NCI-H1694 (cell line): ENCODE measurements around the gene CC2D1B.

Source experiments
- DNase-seq: peaks from one replicate; lab custom pipeline; 2025; lab: John Stamatoyannopoulos, UW

Gene CC2D1B

DNA sequence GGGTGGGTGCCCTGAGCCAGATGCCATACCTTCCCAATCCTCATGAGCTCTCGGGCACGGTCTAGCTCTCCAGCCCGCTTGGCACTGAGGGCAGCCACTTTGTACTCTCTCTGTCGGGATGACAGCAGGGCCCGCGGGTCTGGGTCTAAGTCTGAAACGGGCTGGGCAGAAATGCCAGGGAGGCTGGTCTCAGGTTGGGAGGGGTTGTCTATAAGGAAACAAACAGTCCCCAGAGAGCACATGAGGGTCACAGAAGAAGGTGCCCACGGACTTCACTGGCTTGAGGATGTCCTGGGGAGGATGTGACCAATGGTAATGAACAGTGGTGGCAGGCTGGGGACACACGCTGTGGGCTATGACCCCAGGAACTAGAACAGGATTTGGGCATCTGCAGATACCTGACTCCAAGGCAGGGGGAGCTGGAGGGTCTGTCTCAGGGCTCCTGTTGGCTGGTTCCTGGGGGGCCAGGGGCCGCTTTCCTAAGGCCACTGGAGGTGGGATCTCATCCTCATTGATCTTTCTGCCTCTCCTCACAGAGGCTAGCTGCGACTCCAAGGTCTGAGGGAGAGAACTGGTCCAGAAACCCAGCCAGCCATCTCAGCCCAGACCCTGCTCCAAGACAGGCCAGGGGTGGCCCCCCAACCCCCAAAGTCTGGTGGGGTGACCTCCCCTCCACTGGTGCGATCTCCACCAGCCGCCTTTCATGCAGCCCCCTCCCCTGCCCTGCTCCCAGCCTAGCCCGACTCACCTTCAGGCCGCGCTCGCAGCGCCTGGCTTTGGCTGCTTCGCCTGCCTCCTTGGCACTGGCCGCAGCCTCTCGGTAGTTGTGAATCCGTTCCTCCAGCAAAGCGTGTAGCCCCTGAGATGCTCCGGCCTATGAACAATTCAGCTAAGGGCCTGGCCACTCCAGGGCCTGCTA lies 6.1 kb downstream of the CC2D1B start:
- DNase-seq = no peak

DNA sequence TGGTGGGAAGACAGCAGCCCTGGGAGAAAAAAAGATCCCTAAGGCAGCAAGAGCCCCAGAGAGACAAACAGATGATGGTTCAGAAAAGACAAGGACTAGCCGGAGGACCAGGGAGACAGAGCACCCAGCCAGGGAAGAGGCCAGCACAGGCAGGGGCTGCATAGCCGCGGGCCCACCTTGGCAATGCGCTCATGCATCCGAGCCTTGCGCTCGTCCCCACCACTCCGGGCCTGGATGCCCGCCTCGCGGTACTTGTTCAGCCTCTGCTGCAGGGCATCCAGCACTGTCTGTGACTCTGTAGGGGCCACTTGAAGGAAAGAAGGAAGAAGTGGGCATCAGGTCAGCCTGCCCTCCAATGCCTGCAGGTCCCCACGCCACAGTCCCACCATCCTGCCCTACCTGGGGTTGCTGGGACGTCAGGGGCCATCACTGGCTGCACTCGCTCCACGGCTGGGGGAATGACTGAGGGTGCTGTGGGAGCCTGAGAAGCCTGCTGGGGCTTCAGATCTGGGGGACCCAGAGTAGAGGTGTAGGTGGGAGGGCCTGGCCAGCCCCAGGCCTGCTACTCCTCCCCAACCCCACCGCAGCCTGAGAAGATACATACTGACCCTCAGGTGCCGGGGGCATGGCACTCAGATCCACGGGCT lies 7.0 kb downstream of the CC2D1B start:
- DNase-seq = no peak

DNA sequence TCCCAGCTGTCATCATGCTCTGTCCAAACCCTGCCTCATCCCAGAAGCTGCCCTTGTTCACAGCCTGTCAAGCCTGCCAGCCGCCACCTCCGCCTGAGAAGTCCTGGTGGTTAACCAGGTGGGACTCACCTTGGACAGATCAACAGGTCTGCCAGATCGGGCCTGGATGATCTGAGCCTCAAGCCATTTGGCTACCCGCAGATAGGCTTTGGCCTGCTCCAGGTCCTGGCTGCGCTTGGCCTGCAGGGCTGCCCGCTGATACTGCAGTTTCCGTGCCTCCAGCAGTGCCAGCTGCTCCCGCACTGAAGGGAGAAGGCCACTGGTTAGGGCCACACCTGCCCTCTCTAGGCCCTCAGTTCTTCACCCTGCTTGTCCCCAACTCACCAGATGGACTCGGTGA lies 8.6 kb downstream of the CC2D1B start:
- DNase-seq = no peak

DNA sequence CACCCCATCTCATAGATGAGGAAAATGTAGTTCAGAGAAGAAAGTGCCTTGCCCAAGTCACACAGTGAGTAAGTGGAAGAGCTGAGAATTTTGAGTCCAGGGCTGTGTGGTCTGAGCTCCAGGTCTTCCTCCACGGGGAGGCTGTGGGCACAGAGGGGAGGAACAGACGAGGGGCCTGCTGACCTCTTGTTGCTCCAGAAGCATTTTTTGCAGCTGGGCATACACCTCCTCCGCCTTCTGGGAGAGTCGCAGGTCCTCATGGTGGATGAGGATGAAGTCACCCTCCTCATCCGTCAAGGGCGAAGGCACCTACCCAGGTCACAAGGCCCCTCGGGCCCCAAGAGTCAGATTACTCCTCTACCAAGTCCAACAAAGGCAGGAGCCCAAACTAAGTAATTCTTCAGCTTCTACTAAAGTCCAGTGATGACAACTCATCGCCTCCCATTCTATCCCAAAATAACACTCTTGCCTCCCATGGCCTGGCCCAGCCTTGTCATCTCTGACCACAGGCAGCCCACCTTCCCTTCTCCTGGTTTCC lies 9.1 kb downstream of the CC2D1B start:
- no peak for DNase-seq

DNA sequence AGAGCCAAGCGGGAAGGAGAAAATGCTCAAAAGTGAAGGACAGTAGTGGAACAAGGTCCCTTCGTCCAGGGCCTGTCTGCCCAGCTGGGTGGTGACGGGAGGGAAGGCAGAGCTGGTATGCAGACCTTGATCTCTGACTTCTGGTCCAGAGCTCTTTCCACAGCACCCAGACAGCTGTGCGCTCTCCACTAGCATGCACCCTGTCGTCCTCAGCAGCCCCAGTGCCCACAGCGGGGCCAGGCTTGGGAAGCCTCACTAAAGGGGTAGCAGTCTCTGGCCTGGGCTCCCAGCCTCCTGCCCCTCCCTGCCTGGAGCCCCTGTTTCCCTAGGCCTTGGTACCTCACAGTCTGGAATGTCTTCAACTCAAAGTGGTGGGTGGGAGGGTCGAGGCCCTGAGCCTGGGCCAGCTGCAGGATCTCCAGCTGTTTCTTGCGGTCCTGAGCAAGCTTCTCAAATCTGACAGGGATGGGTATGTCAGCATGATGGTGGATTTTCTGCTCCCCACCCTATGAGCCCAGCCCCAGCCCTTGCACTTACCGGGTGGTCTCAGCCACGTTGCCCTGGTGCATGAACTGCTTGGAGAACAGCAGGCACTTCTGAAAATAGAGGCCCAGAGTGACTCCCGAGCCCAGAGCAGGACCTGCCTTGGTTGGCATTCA lies 10.0 kb downstream of the CC2D1B start:
- no peak for DNase-seq

DNA sequence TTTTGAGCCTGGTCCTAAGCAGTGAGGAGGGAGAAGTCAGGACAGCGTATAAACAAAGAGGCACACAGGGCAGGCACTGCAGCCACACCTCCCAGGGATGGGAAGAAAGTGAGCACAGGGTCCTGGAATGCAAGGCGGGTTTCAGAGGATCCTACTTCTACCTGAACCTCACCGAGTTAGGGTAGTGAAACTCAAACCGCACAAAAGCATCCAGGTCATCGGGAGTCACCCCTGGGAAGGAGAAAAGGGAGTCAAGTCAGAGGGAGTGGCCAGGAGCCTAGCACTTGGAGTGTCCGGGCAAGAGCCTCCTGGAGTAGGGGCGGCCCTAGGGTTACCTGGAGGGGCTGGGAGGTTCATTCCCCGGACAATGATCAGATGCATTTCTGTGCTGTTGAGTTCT lies 10.6 kb downstream of the CC2D1B start:
- no peak for DNase-seq

DNA sequence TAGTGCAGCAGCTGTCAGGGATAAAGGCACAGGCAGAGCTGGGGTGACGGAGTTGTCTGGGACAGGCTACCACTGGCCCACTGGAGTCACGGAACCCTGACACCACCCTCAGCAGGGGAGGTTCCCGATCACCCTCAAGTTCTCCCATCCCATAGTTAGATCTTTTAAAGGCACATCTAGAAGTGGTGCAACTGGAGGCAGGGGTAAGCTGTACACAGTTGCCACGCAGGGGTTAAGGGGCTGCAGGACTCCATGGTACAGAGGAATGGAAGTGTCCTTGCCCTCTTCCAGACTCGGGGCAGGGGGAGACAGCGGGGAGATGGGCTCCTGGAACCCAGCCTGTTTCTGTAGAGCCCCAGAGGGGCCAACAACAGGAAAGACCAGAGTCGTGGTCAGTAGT lies 13.3 kb downstream of the CC2D1B start:
- DNase-seq = no peak

DNA sequence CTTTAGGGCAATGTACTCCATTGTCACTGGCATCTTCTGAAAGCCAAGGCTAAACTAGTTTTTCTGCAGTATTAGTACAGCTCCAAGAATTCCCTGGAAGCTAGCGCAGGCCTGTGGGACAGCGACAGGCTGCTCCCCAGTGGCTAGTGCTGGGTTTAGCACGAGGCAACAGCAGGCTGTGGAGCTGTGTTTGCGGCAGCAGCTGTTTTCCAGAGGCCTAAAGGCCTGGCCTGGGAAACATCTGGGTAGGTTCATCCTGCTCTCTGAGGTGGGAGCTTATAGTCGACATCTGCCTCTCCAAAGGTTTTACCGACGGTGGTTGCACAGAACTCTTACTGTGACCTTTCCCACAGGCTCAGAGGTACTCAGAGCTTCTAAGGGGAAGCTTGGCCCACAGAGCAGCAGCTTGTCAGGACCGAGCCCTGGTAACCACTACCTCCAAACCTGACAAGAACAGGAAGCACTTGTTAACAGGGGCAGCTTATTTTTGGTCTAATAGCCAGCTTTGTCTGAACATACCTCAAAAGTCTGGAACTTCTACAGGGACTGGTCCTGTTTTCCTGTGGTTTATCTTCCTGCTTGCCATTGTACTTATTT lies 17.2 kb downstream of the CC2D1B start:
- DNase-seq = no peak

DNA sequence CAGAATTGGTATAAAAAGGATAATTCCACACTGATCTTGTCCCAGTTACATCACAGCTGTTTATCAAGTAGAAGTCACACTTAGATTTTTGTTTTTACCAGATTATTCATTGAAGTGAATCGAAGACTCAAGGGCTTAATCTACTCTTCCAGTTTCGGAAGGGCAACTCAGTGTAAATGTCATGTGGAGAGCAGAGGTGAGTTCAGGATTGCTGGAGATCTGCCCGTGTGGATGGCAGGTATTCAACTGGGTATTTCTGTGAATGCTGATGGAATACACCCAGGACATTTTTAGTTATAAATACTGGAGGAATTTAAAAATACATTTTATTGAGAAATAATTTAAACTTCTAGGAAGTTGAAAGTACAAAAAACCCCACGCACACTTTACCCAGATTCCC lies 19.4 kb downstream of the CC2D1B start:
- no peak for DNase-seq

DNA sequence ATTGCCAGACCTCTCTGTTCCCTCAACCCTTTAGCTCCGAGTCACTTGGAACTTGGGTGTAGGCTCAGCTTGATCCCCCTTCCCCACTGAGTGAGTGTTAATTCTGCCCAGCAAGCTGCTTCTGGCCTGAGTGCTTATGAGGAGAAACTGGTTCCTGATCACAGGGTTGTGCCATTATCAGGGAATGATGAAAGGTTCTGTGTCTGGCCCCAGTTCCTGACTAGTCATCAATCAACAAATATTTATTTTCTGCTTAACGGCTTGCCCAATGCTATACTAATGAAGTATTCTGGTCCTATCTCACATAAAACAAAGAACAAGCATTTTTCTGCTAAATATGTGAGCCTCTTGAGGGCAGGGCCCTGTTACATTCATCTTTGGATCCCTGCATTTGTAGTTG lies 20.8 kb downstream of the CC2D1B start:
- DNase-seq = no peak

DNA sequence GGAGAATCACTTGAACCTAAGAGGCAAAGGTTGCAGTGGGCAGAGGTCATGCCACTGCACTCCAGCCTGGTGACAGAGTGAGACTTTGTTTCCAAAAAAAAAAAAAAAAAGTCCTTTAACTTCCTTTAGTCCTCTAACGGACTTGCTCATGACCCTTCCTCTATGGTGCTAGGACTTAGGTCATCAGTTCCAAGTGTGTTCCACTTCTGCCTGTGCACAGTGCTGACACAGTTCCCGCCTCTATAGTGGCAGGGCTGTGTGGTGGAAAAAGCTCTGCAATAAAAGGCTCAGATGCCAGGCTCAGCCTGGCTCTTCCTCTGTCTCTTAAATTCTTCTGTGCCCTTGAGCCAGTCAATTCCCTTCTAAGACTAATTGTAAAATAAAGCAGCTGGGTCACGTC lies 22.0 kb downstream of the CC2D1B start:
- no peak for DNase-seq

DNA sequence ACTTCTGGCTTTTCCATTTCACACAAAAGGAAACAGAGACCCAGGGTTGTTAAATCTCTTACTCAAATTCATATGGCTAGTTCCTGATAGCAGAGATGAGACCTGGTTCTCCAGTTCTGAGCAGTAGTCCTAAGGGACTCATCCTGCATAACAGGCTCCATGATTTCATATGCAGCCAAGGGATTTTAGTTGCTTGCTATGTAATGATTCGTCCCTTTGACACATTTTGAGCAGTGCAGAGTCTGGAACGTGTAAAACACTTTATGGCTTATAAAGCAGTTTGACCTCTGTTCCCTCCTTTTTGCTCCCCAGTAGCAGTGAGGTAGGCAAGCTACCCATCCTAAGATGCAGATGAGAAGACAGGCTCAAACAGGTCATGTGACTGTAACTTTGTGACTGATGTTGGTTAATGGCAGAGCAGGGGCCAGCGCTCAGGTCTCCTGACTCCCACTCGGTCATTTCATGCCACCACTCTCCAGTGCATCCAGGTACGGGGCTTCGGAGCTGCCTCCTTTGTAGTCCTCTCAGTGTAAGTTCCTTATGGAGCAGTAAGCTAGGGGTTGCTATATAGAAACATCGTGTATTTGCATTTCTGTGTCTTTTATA lies 24.2 kb downstream of the CC2D1B start:
- no peak for DNase-seq

DNA sequence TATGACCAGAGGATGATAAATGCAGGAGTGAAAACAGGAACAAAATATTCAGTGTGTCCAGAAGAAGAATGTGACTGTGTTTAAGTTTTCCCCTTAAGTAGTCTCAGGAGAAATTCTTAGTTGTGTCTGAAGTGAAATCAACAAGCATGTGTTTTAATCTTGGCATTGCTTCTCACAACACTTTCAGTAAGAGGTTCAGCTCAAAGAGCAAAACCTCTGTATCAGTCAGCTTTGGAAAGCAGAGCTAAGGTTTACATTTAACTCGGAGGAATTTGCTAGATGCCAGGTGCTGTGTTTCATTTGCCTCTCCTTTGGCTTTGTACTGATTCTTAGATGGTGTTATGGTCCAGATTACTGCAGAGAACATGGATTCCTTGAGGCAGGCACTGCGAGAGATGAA lies 28.6 kb downstream of the CC2D1B start:
- DNase-seq = no peak

DNA sequence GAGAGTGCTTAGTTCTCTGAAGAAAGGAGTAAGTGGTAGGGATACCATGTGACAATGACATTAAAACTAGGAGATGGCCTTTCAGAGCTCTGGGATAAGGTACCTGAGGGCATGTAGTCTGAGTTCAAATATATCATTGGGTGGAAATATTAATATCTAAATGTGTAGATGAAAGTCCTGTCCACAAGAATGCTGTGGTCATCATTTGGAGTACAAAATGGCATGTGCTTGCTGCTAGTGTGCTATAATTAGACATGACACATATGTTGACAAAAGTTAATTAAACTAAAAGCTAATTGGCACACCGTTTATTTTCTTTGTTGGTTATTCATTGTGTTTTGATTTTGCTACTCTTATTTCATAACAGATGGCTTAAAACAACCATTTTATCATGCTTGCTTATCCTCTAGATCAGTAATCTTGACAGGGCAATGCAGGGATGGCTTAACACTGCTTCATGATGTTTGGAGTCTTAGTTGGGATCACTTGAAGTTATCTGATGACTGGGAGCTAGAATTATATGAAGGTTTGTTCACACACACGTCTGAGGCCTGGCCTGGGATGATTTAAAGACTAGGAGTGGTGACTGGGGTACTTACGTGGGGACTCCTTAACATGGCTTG lies 31.0 kb downstream of the CC2D1B start:
- no peak for DNase-seq

DNA sequence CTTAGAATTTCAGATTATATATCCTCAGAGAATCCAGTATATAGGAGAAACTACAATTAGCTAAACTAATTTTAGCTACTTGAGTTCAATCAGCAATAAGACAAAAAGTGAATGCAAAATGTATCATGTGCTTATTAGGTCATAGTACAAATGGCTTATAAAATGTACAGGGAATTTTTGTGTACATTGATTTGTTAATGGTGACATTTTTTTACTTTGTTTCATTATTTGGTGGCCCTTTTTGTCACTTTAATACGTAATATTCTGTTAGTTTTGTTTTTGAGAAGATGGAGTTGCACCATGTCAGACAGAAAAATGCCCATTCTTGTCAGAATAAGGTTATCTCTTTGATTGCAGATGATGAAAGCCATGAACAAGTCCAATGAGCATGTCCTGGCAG lies 33.6 kb downstream of the CC2D1B start:
- DNase-seq = no peak

DNA sequence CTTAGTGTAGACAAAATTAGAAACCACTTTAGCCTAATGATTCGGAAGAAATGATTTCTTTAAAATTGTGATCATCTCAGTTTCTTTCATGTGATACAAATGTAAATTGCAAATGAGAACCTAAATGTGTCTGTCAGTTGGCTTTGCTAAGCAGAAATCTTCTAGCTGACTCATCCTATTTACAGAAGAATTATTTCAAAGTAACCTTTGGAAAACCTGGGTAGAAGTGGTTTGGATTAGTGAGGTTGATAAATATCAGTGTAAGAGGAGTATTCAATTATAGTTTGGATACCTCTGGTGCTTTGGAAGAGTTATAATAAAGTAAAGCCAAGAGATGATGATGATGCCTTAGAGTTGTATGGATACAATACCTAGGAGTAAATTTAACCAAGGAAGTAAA lies 37.4 kb downstream of the CC2D1B start:
- DNase-seq = no peak

DNA sequence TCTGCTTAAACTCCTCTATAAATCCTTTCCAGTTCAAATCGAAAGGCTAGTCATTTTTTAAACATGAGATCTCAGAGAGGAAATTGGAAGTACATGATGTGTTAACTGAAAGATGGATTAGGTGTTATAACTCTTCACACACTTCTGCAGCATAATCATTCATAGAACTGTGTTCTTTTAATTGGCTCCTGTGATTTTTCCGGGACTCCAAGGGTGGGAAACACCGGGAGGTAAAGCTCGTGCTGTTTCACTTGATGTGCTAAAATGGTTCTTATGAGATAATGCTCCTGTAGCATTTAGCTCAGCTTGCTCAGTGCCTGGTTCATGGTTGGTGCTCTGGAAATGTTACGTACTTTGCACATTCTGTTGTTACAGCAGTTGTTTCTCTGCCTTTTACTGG lies 40.2 kb downstream of the CC2D1B start:
- DNase-seq = no peak

DNA sequence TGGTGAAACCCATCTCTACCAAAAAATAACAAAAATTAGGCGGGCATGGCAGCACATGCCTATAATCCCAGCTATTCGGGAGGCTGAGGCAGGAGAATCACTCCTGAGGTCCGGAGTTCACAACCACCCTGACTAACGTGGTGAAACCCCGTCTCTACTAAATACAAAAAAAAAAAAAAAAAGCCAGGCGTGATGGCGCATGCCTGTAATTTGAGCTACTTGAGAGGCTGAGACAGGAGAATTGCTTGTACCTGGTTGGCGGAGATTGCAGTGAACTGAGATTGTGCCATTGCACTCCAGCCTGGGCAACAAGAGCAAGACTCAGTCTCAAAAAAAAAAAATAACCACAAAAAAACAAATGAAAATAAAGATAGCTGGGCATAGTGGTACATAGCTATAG lies 42.3 kb downstream of the CC2D1B start:
- DNase-seq = no peak

DNA sequence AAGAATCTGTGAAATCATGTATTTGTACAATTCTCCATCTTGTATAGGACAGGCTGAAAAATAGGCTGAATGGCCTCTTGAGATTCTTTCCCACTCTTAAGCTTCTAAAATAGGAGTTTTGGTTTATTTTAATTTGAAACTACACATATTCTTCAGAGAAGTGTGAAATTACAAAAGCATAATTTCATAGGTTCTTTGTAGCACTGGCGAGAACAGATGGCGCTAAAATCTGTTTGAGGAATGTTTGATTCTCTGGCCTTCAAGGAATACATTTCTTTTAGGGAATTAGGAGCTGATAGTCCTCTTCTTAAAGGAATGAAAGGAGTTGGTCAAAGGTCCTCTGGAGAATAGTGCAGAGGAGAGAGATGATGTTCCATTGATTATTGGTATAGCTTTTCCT lies 44.9 kb downstream of the CC2D1B start:
- DNase-seq = no peak

DNA sequence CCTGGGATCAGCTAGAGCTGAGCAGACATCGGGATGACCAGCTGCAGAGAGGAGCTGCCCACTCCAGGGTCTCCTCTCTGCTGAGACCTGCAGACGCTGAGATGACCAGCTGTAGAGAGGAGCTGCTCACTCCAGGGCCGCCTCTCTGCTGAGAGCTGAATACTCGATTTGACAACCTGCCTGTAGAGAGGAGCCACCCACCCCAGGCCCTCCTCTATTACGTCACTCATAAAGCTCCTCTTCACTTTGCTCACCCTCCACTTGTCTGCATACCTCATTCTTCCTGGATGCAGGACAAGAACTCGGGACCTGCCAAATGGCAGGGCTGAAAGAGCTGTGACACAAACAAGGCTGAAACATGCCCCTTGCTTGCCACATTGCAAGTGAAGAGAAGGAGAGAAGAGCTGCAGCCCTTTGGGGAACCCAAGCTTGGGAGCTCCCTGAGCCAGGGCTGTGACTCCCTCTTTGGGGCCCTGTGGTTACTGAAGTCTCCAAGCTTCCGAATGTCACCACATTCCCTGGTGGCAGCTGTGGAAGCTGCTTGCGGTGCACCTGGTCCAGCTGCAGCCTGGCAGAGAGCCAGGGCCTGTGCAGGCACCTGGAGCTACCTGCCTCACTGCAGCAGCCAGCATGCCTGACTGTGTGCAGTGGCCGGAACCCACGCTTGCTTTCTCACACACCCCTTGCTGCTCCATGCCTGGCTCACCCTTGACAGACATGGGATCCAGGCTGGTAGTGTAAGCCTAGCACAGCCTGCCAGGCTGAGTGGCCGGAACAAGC lies 59.6 kb downstream of the CC2D1B start:
- DNase-seq = no peak
